Cerebellar nuclear complex (tissue), 1 donor: ENCODE data around the gene CUZD1.
A peak's percentile ranks its signal among the peaks of the same experiment; 100 is the strongest.
"Not testable (repeated sequence)": the region's sequence is repeated elsewhere in the genome, so short reads cannot be mapped to it uniquely, and the experiment has no call there.

Experiments used
- DNase-seq, 2 experiments: peaks; one replicate each; lab custom pipeline; 2025; lab: John Stamatoyannopoulos, UW

CUZD1 gene

GRCh38 chr10:122845783-122846332 lies at the start of gene CUZD1:
Gene CUZD1 (minus strand): TSS chr10:122845857. CDS start chr10:122845843, 14 bp downstream.
- DNase-seq, result no peak

- no peak for DNase-seq
These were observed 48.7 kb upstream of the CUZD1 start for GRCh38 chr10:122894261-122894944.

- DNase-seq, result no peak
These were observed 38.5 kb upstream of the CUZD1 start for GRCh38 chr10:122884166-122884565.

GRCh38 chr10:122882766-122883165 lies 37.1 kb upstream of the CUZD1 start:
- DNase-seq, result no peak

GRCh38 chr10:122879339-122880273 lies 33.9 kb upstream of the CUZD1 start, which contains the start of gene FAM24B:
Gene FAM24B (minus strand): TSS chr10:122879581. CDS start chr10:122850515, 29,066 bp downstream.
- DNase-seq, result peak in 1 of 2 experiments; percentile 58

- DNase-seq, result no peak
These were observed 33.2 kb upstream of the CUZD1 start for GRCh38 chr10:122878799-122879338.

GRCh38 chr10:122877264-122877663 lies 31.6 kb upstream of the CUZD1 start:
- no peak for DNase-seq

- DNase-seq, result no peak
These were observed 30.8 kb upstream of the CUZD1 start for GRCh38 chr10:122876467-122876855.

- no peak for DNase-seq
These were observed 30.3 kb upstream of the CUZD1 start for GRCh38 chr10:122875843-122876466.

- not testable (repeated sequence) for DNase-seq
These were observed 26.3 kb upstream of the CUZD1 start for GRCh38 chr10:122871947-122872346.

- DNase-seq, result not testable (repeated sequence)
These were observed 23.1 kb upstream of the CUZD1 start for GRCh38 chr10:122868768-122869167.

- DNase-seq, result not testable (repeated sequence)
These were observed 21.3 kb upstream of the CUZD1 start for GRCh38 chr10:122866757-122867482.

- DNase-seq, result no peak
These were observed 19.2 kb upstream of the CUZD1 start for GRCh38 chr10:122864901-122865300.

GRCh38 chr10:122864194-122864592 lies 18.5 kb upstream of the CUZD1 start:
- DNase-seq, result no peak

GRCh38 chr10:122863216-122864193 lies 17.8 kb upstream of the CUZD1 start:
- DNase-seq, result no peak

GRCh38 chr10:122861711-122862161 lies 16.1 kb upstream of the CUZD1 start:
- no peak for DNase-seq

GRCh38 chr10:122859527-122859926 lies 13.9 kb upstream of the CUZD1 start:
- DNase-seq, result no peak

- not testable (repeated sequence) for DNase-seq
These were observed 12.4 kb upstream of the CUZD1 start for GRCh38 chr10:122858042-122858441.

GRCh38 chr10:122856902-122857301 lies 11.2 kb upstream of the CUZD1 start:
- DNase-seq, result no peak

- DNase-seq, result no peak
These were observed 10.1 kb upstream of the CUZD1 start for GRCh38 chr10:122855745-122856144.
